HG03457 (cell line): ENCODE measurements around the gene BLID.

ENCODE experiments used
- ATAC-seq: cut with Tn5 transposase; IDR thresholded peaks from one replicate; pipeline ENCODE4 v1.9.1; 2021; ENCODE audit warnings: moderate number of reproducible peaks; ENCODE audit not compliant: unreplicated experiment

Gene BLID

DNA sequence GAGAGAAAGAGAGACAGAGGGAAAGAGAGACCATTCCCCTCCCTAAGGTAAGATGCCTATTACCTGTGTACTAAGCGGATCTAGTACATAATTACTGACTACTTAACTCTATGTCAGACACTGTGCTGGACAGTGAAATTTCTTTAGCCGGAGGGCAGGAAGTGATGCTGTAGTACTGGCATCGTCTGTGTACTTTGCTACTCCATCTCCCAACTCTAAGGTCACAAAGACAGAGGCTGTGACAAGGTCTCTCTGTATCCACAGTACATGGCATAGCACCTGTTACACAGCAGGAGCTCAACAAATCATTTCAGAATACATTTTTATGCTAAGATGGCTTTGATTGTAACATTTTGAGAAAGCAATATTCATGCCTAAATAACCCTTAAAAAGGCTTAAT, 9.0 kb downstream of the BLID start:
- ATAC-seq: no peak

DNA sequence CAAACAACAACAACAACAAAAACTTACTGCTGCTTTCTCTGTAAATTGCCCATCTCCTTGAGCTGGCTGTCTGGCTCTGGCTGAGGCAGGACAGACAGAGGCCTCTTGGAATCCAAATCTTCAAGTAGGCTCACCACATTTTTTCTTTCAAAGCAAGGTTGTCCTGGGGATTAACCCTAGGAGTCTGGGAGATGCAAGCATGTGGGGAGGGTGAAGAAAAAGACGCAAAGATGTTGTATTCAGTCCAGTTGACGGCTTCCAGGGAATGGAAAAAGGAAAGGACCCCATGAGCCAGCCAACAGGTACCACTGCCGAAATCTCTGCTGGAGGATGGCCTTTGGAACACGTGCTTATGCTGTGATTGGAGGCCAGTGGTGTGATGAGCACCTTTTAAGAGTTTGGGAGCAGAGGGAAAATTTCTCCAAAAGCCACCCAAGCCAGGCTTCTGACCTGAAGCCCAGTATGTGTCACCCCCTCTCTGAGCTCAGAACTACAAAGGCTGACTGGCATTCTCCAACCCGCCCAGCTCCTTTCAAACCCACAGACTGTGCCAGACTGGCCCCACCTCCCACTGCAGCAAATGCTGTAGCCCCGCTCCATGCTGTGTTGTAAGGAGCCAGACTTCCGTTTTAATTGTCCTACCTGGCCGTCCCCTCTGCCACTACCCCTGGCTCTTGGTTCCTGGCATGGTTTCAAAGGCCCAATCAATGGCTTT, 10.8 kb downstream of the BLID start:
- no peak for ATAC-seq

DNA sequence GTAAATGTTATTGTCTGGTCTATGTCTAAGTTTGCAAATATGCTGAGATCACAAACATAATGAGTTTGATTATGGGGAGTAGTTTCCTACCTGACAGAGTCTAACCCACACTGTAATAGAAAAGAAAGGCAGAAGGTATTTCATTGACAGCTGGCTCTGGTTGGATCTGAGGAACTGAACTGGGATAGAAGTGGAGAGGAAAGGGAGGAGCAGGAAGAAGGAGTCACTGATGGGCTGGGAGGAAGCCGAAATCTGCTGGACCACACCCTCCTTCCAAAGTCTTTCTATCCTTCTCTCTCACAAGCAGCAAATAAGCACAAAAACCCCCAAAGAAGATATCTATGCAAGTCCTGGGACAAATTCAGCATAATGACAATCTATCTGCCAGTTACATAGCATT, 11.7 kb downstream of the BLID start:
- ATAC-seq: no peak

DNA sequence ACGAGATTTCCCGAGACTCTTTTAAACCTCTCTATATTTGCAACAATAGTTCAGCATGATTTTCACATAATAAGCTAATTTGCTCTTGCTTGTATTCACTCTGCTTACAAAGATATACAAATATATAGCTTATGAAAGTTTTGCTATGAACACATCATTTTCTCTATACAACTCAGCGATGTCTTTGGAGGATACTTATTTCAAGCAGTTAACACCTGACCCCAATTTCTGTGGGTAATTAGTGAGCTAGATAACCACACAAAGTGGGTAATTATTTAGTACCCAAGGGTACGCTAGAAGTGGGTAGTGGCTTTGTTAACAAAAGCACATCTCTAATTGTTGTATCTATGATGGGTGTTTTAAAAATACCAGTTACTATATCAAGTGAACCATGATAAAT, 12.3 kb downstream of the BLID start:
- ATAC-seq: no peak

DNA sequence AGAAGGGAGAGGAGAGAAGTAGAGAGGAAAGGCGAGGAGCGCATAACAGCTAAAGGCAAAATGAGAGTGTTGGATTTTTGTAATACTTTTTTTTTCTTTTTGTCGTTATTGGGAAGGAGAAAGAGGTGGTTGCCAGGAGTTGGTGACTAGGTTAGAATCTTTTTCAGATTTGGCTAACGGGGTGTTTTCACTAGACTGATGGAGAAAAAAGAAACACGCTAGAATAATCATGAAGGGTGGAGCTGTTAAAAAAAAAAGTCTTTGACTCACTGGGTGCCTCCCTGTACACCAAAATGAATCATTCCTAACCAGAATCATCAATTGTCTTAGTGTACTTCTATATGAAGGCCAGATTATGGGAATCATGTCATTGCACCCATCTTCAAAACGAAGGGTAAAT, 12.7 kb downstream of the BLID start:
- no peak for ATAC-seq

DNA sequence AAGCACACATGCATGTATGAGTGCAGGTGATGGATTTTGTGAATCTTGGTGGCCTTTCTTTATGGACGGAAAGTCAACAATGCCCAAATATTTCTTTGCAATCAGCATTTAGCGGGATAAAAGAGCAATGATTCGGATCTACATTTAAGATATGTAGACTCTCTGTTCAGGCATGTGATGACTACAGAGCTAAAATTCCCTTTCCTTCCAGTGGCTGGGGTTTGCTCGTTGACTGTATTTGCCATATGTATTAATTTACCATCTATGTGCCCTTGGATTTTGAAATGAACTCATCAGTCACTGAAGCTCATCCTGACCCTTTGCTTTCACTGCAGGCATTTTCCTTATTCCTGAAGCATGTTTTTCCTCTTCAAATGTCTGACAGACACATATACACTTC, 13.6 kb downstream of the BLID start:
- no peak for ATAC-seq

DNA sequence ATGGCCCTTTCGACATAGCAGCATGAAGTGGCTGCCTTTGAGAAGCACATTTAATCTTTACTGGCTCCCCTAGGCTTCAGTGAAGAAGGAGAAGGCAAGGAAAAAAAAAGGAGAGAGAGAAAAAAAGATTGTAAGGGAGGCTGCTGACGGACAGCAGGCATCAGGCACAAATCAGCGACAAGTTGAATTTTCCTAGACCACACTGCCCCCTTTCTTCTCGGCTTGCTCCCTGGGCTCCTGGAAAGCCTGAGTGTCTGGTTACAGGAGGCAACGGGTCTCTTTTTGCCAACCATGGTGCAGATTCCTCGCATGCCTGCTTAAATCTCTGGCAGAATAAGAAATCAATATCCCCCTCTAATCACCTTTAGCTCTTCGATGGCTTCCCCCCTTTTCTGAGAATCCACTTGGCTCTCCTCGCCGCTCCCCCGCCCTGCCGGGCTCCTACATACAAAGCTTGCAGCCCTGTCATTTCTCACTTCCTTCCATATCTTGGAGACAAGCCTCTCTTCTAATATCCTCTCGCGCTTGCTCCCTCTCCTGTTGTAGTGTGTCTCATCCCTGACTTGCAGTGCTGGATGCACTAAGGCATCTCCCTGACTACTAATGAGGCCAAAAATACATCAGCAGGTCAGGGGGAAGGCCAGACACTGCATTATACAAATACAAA, 14.3 kb downstream of the BLID start:
- no peak for ATAC-seq

DNA sequence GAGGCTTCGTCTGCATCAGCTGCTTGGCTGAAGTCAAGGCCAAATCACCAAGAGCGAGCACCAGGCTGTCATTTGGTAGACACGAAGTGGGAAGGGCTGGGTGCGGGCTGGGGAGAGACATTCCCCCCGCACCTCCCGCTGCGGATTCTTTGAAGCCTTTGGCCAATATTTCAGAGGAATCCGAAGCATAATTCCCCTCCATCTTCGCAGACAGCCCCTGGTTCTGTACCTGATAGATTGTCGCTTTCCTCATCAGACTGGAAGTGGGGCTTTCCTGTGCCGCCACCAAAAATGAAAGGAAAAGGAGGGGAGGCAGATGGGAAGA, 15.3 kb downstream of the BLID start:
- ATAC-seq: no peak

DNA sequence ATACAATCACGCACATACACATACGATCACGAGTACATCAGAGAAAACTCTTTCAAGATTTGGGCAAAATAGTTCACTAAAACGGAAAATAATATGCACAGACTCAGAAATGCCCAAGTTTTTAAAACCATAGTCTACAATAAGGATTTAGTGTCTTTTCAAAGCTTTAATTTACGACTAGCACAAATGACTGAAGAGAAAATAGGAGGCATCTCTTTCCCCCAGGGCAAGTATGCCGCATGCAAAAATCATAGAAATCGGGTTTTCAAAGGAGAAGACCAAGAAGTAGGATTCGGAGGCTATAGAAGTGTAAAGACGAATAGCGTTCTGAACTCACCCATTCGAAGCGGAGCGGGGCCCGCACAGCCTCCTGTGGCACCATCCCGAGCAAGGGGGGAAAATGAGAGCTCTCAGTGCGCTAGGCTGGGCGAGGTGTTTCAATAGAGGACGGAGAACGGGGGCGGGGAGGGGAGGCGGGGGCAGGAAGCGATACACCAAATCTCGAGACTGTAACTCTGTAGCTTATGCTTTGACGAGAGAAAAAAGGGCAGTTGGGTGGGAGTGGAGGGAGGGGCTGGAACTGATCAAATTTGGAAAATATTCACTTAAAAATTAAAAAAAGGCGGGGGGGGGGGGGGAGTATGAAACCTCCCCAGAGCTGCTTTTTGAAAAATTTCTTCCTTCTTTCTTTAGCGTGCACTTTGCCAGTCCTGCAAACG, 15.8 kb downstream of the BLID start:
- no peak for ATAC-seq

DNA sequence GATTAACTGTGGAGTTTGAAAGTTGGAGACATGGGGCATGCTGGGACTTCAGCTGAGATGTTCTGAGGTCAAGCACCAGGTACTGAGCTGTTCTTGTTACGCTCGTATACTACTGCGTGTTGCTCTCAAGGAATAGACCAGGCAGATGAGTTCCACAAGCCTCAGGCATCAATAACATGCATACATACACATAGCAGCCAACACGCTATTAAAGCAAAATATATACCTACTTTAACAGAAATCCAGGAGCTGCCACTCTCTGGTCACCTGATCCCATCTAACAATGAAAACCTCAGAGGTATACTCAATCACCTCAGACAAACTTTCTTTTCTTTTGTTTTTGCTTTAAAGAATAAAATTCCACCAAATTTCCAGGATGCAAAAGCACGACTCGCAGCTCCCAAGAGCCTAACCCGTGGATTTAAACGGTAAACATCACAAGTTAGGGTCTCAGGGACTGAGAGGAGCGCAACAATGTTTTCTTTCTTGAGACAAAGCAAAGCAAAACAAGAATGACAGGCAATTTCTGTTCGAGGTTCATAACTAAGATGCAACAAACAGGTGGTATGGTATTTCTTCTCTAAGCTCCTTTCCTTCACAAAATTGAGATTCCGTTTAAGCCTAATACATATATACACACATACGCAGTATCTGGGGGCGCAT, 16.5 kb downstream of the BLID start:
- ATAC-seq: no peak

DNA sequence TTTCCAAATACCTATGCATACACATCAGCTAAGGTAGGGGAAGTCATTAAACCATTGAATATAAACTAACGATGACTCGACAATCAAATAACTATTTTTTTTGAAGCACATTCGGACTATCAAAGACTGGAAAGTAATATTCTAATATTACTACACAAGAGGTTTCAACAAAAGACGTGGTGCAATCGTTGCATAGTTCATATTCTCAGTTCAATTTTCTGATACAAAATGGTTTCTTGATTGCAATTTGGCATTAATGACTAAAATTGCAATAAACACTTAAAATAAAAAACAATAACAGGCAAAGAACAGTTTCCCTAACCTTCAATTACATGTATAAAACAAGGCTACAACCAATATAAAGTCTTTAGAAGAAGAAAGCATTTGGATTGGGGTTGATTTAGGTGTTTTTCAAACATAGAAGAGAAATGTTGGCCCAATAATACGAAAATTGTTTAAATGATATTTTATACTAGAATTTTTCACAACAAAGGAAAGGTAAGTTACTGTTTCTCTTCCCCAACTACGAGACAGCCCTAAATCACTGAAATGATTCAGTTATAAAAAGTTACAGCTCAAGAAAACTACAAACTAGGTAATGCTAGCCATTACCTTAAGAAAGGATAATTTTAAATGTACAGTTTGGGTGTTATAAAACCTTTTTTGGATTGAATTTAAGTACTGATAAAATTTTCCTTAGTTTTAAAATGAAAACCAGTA, 17.6 kb downstream of the BLID start:
- ATAC-seq: no peak

DNA sequence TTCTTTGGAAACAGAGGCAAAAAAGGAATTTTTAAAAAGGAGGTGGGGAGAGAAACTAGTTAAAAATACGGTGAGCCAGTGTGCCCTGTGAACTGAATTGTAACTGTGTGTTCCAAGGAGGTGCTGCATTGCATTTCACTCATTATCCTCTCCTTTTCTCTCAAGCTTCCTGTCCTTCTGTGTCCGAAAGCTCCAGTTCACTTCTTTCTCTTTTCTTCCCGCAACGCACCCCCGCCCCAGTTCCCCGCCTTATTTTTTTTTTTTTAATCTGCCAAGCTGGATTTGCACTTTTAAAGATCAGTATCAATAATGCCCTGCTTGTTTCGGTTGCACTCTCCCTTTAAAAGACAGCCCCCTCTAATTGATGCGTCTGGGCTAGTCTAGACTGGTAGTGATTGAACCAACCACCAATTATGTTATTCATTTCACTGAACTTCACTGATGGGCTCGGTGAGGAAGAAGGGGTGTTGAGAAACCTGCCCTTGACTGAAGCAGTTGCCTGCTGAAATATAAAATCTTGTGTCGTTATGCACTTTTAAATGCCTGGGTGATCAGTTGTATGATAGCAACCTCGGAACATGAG, 18.5 kb downstream of the BLID start:
- ATAC-seq: no peak

DNA sequence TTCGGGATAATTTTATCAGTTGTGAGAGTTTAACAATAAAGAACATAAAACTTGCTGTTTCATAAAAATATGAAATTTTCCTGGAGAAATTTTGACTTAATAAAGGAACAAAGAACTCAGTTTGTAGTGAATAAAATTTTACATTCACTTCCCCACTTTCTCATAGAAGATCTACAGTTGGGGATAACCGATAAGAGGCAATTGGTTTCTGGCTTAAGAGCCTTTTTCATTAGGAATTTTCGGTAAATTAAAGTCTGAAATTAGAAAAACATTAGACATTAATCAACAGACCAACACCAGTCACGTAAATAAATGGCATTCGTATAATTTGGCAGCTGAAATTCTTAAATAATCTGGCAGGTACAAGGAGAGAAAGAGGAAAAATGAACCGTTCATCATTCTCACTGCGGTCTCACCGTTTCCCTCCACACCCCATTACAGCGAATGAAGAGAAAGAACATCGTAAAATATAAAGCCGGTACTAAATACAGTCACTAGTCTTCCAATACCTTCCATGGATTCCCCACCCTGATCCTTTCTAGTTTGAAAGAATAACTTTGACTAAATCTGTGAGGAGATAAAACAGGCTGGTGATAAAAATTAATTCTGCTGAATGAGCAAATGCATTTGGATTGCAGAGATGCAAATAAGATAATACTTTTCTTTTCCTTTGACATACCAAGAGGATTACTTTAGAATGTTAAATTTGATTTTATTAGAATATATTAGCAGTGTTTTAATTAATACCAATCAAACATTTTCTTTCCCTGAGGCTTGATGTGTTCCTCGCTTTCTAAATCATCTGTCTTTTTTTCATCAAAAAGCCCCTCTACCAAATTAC, 19.5 kb downstream of the BLID start:
- ATAC-seq: no peak

DNA sequence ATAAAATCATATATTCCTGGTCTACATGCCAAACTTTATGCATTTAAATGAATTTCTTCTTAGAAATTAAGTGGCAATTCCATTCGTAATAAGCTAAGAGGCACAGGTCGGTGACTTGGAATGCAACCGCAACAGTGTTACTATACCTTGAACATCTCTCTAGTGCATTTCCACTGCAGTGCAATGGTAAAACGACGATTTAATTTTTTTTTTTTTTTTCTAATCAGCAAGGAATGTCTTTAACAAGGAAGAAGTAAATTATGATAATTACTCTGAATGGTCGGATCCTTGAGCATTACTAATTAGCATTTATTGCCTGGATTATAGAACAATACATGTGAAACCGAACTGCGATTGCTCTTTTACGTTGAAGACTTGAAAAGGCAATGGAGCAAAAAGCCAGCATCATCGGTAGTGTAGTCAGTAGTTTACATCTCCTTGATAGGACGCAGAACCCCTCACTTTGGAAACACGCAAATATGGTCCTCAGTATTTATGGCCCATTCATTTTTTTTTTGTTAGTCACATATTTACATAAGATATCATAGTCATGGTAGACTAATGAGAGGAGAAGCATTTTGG, 20.2 kb downstream of the BLID start:
- no peak for ATAC-seq

DNA sequence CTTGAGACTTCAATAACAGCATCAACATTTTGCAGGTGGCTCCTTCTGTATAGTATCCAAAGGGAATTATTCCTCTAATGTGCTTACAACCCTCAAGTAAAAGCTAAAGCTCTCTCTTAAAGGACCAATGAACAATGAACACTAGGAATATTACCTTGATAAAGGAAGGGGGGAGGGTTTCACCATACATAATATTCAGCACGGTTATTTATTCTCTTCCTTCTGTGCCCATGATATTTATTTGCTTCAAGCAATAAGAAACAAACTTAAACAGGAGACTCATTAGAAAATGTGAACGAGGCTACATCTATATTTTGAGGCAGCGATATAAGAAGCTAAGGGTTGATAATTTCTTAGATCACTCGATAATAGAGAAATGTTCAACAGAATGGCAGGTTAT, 21.2 kb downstream of the BLID start:
- ATAC-seq: no peak

DNA sequence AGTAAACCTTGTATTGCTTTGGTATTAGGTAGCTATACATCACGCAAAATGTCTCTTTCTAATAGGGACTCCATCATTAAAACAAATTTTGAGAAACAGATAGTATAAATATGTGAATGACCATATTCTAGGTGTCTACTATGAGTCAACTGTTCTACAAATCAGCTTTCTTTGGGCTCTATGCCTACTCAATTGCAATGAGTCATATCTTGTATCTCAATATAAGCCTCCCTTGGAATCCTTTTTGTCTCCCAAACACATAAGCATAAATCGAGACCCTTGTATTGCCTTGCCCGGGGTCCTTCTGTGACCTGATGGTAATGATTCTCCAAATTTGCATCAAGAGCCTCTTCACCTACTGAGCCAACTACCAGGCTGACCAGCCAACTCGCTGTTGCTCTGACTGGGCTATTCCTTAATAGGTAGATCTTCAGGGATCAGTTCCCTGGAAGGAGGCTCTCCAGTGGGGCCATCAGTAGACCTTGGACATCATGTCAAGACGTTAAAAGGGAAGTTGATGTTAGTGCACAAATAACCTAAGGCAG, 22.2 kb downstream of the BLID start:
- no peak for ATAC-seq

DNA sequence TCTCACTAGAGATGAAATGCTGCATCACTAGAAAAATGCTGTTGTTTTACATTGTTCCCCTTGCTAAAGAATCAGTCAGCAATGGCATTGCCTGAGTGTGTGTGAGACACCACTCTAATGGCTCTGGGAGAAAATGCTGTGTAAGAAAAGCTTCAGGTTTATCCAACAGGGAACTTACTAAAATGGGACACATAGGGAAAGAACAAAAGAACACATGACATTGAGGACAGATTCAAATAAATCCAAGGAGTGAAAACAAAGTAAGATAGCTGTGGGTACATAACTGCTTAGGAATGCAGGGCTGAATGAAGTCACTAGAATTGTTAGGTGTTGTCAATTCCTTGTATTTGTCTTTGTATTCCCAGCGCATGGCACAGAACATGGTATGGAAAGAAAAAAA, 24.2 kb downstream of the BLID start:
- no peak for ATAC-seq

DNA sequence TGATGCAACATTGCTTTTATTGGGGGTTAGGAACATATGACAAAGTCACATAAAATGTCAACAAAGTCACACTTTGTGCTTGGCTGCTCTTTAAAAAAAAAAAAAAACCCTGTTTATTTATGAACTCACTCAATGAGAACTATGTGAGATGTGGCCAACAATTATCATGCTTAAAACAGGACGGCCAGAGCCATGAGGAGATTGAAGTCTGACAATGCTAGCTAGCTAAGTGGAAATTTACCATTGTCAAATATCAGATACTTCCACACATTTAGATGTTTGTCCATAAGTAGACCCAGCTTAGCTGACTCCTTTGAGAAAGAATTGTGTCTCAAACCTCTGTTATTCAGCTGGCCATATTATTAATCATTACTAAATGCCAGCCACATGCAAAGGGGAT, 26.9 kb downstream of the BLID start:
- ATAC-seq: no peak

DNA sequence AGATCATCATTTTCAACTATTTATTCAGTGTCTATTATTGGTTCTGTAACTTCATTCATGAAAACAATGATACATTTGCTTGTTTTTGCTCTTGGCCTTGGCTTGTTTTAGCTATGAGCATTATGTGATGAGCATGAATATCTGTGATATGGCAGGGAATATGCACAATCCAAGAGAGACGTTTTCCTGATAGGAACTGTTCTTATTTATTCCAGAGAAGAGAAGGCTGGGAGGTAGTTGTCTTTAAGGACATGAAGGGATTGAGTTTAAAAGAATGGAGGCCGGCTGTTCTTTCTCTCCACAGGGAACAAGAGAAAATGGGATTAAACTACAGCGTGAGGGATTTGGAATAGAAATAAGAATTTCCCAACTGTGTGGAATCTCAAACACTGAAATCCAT, 30.3 kb downstream of the BLID start:
- no peak for ATAC-seq
